H1 (cell line): Measurements from ENCODE around the gene CDK15. TPM values are rescaled to one million over a fixed set of nuclear protein-coding genes. Genes with fewer than 3 reads are reported as not detected.

Experiments
- CTCF ChIA-PET: fragments of 300-600 bp; sonication (Branson Sonifier 250); formaldehyde crosslinking; loops from one replicate; lab custom pipeline; 2021; ENCODE audit not compliant: partially characterized antibody; lab: Charles Lee
- POLR2A ChIA-PET: fragments of 300-600 bp; sonication (Branson Sonifier 250); formaldehyde crosslinking; loops from one replicate; lab custom pipeline; 2021; ENCODE audit warnings: inconsistent platforms; ENCODE audit not compliant: partially characterized antibody; lab: Charles Lee
- DNase-seq, 2 experiments: peaks; one replicate each; pipeline versions ENCODE4 v3.0.0 to v3.0.0-alpha.2; 2010 to 2022; ENCODE audit warnings: low spot score in 2 of 2, low read depth in 1 of 2, mixed read lengths in 1 of 2
- FAIRE-seq: peaks from 2 replicates; lab custom pipeline; 2011; peaks lifted over from hg19 to GRCh38; lab: Jason Lieb, UNC
- H2AFZ ChIP-seq: 2 replicates; pipeline ENCODE4 v1.8.1; 2012; ENCODE audit warnings: low read length, inconsistent platforms
- H2AK5ac ChIP-seq: 2 replicates; pipeline ENCODE4 v1.6.1; 2013; ENCODE audit warnings: low read depth, low read length
- H2BK120ac ChIP-seq: replicated peaks from 2 replicates; pipeline ENCODE3; 2013; ENCODE audit warnings: low read depth, low read length, inconsistent platforms
- H2BK12ac ChIP-seq: 2 replicates; pipeline ENCODE4 v1.6.1; 2013; ENCODE audit warnings: low read depth, low read length
- H2BK15ac ChIP-seq: 2 replicates; pipeline ENCODE4 v1.6.1; 2013; ENCODE audit warnings: low read length
- H2BK20ac ChIP-seq: 2 replicates; pipeline ENCODE4 v1.6.1; 2013; ENCODE audit warnings: low read length
- H2BK5ac ChIP-seq: 2 replicates; pipeline ENCODE4 v1.6.1; 2013; ENCODE audit warnings: low read depth, low read length
- H3K14ac ChIP-seq: 2 replicates; pipeline ENCODE4 v1.6.1; 2013; ENCODE audit warnings: inconsistent platforms; ENCODE audit not compliant: insufficient read length
- H3K18ac ChIP-seq: 2 replicates; pipeline ENCODE4 v1.6.1; 2013; ENCODE audit warnings: low read length; ENCODE audit errors: extremely low read depth
- H3K23ac ChIP-seq: 2 replicates; pipeline ENCODE4 v1.6.1; 2013; ENCODE audit warnings: inconsistent platforms; ENCODE audit not compliant: insufficient read length
- H3K23me2 ChIP-seq: 2 replicates; pipeline ENCODE4 v1.6.1; 2013; ENCODE audit warnings: low read depth, low read length
- H3K27ac ChIP-seq: 2 replicates; pipeline ENCODE4 v1.6.1; 2011; ENCODE audit warnings: low read depth, low read length, inconsistent platforms
- H3K27me3 ChIP-seq, 4 experiments: replicated peaks in 1 of 4; 1 replicate in 1 of 4; 2 replicates in 3 of 4; pipeline versions ENCODE4 v1.6.1 to v1.8.1; 2011 to 2013; ENCODE audit warnings: low read length in 3 of 4, mild to moderate bottlenecking in 3 of 4, inconsistent platforms in 2 of 4, mixed read lengths in 2 of 4, moderate library complexity in 1 of 4; ENCODE audit not compliant: control insufficient read depth in 3 of 4, insufficient read depth in 3 of 4; ENCODE audit errors: extremely low read depth in 1 of 4
- H3K36me3 ChIP-seq, 4 experiments: 2 replicates each; pipeline versions ENCODE4 v1.6.1 to v1.8.1; 2011 to 2013; ENCODE audit warnings: mild to moderate bottlenecking in 4 of 4, low read length in 3 of 4, moderate library complexity in 2 of 4, control low read depth in 1 of 4, inconsistent platforms in 1 of 4; ENCODE audit not compliant: insufficient read depth in 4 of 4, control insufficient read depth in 2 of 4
- H3K4ac ChIP-seq: replicated peaks from 2 replicates; pipeline ENCODE3; 2013; ENCODE audit warnings: low read length, low read depth, mixed read lengths, inconsistent platforms; ENCODE audit not compliant: insufficient read length
- H3K4me1 ChIP-seq, 4 experiments: replicated peaks in 1 of 4; 1 replicate in 1 of 4; 2 replicates in 3 of 4; pipeline versions ENCODE4 v1.6.1 to v1.8.1; 2011 to 2013; ENCODE audit warnings: low read length in 3 of 4, inconsistent platforms in 2 of 4, mixed read lengths in 1 of 4; ENCODE audit not compliant: insufficient read depth in 4 of 4, control insufficient read depth in 3 of 4
- H3K4me2 ChIP-seq, 2 experiments: 2 replicates each; pipeline versions ENCODE4 v1.6.1 to v1.8.1; 2011 to 2013; ENCODE audit warnings: low read depth in 2 of 2, low read length in 2 of 2, control low read depth in 1 of 2, inconsistent platforms in 1 of 2, mild to moderate bottlenecking in 1 of 2; ENCODE audit not compliant: insufficient read depth in 1 of 2
- H3K4me3 ChIP-seq, 4 experiments: fragments of 200-600, 300-600 bp in 1 of 4; sonication (generic), shearing (Covaris generic), sonication (Bioruptor Twin) in 1 of 4; 2 replicates each; pipeline versions ENCODE4 v1.5.1 to v1.8.1; 2011 to 2016; ENCODE audit warnings: low read length in 4 of 4, low read depth in 3 of 4, control low read depth in 2 of 4, inconsistent platforms in 2 of 4, mild to moderate bottlenecking in 2 of 4, mixed read lengths in 1 of 4, moderate library complexity in 1 of 4; ENCODE audit not compliant: insufficient read depth in 2 of 4; ENCODE audit errors: extremely low read depth in 1 of 4
- H3K56ac ChIP-seq: replicated peaks from 2 replicates; pipeline ENCODE3; 2013; ENCODE audit warnings: low read depth, mild to moderate bottlenecking, mixed read lengths, low read length, inconsistent platforms; ENCODE audit not compliant: insufficient read length
- H3K79me1 ChIP-seq: 2 replicates; pipeline ENCODE4 v1.6.1; 2013; ENCODE audit warnings: low read depth, low read length, control low read depth
- H3K79me2 ChIP-seq, 2 experiments: 2 replicates each; pipeline versions ENCODE4 v1.6.1 to v1.8.1; 2012 to 2013; ENCODE audit warnings: low read length in 2 of 2, mild to moderate bottlenecking in 2 of 2, inconsistent platforms in 1 of 2; ENCODE audit not compliant: insufficient read depth in 2 of 2, control insufficient read depth in 1 of 2
- H3K9ac ChIP-seq, 4 experiments: replicated peaks in 1 of 4; 1 replicate in 1 of 4; 2 replicates in 3 of 4; pipeline versions ENCODE4 v1.6.1 to v1.8.1; 2011 to 2013; ENCODE audit warnings: low read depth in 3 of 4, low read length in 3 of 4, control low read depth in 2 of 4, mild to moderate bottlenecking in 2 of 4, moderate library complexity in 2 of 4, inconsistent platforms in 1 of 4; ENCODE audit errors: extremely low read depth in 1 of 4
- H3K9me3 ChIP-seq, 2 experiments: 2 replicates each; pipeline versions ENCODE4 v1.6.1 to v1.8.1; 2012 to 2013; ENCODE audit warnings: mild to moderate bottlenecking in 2 of 2, moderate library complexity in 2 of 2, control low read depth in 1 of 2, inconsistent platforms in 1 of 2, low read depth in 1 of 2, low read length in 1 of 2, mixed read lengths in 1 of 2; ENCODE audit not compliant: insufficient read depth in 2 of 2
- H4K20me1 ChIP-seq, 2 experiments: replicated peaks in 1 of 2; 2 replicates each; pipeline versions ENCODE3 to v1.8.1; 2011 to 2013; ENCODE audit warnings: inconsistent platforms in 2 of 2, low read length in 2 of 2, mild to moderate bottlenecking in 1 of 2; ENCODE audit not compliant: insufficient read depth in 2 of 2, control insufficient read depth in 1 of 2
- H4K5ac ChIP-seq: 2 replicates; pipeline ENCODE4 v1.6.1; 2013; ENCODE audit warnings: low read length, low read depth, mixed read lengths, inconsistent platforms; ENCODE audit not compliant: insufficient read length
- H4K8ac ChIP-seq: 2 replicates; pipeline ENCODE4 v1.8.0; 2013; ENCODE audit warnings: mild to moderate bottlenecking, moderate library complexity, low read length, inconsistent platforms; ENCODE audit not compliant: insufficient read depth; ENCODE audit errors: extremely low read depth
- H4K91ac ChIP-seq: replicated peaks from 2 replicates; pipeline ENCODE3; 2013; ENCODE audit warnings: low read length, mixed read lengths, inconsistent platforms; ENCODE audit not compliant: insufficient read length
- BCL11A ChIP-seq, 2 experiments: IDR thresholded peaks; one replicate each; pipeline ENCODE4 v1.6.1; 2011; ENCODE audit warnings: low read depth in 2 of 2, low read length in 2 of 2, mild to moderate bottlenecking in 2 of 2
- CEBPB ChIP-seq: IDR thresholded peaks from 2 replicates; pipeline ENCODE4 v1.6.1; 2012; ENCODE audit warnings: low read depth, low read length
- CHD2 ChIP-seq: IDR thresholded peaks from 2 replicates; pipeline ENCODE4 v1.6.1; 2012; ENCODE audit warnings: low read length, improper control_type of control experiment
- EGR1 ChIP-seq: IDR thresholded peaks from 2 replicates; pipeline ENCODE4 v1.6.1; 2011; ENCODE audit warnings: low read depth, low read length, borderline replicate concordance
- FOSL1 ChIP-seq: IDR thresholded peaks from 2 replicates; pipeline ENCODE4 v1.6.1; 2011; ENCODE audit warnings: mild to moderate bottlenecking, low read depth, low read length, moderate library complexity; ENCODE audit not compliant: insufficient read depth
- JUND ChIP-seq: IDR thresholded peaks from 2 replicates; pipeline ENCODE4 v1.6.1; 2011; ENCODE audit warnings: mild to moderate bottlenecking, improper control_type of control experiment, low read length
- MAFK ChIP-seq: IDR thresholded peaks from 2 replicates; pipeline ENCODE4 v1.6.1; 2012; ENCODE audit warnings: low read depth, mild to moderate bottlenecking, improper control_type of control experiment, low read length
- SIN3A ChIP-seq, 2 experiments: IDR thresholded peaks in 1 of 2; conservative IDR thresholded peaks in 1 of 2; 2 replicates each; pipeline ENCODE4 v1.6.1; 2011 to 2012; ENCODE audit warnings: low read length in 2 of 2, improper control_type of control experiment in 1 of 2, low read depth in 1 of 2, mild to moderate bottlenecking in 1 of 2
- SP1 ChIP-seq: IDR thresholded peaks from 2 replicates; pipeline ENCODE4 v1.6.1; 2011; ENCODE audit warnings: low read depth, low read length
- SUZ12 ChIP-seq: fragments of 200-600 bp; sonication (generic); IDR thresholded peaks from 2 replicates; pipeline ENCODE4 v1.6.1; 2012; ENCODE audit warnings: mild to moderate bottlenecking, inconsistent platforms, low read length, moderate library complexity, mixed read lengths
- ZNF274 ChIP-seq: IDR thresholded peaks from 2 replicates; pipeline ENCODE4 v1.7.0; 2012; ENCODE audit warnings: low read length, borderline replicate concordance; ENCODE audit errors: extremely low read depth
- WGBS, 2 experiments: shearing (Covaris generic) in 1 of 2; methylation state at CpG; one replicate each; pipeline versions ENCODE4 v1.1.6 to v1.1.7; 2013 to 2015; ENCODE audit warnings: low lambda C conversion rate in 2 of 2, mixed read lengths in 2 of 2, inconsistent platforms in 1 of 2, low coverage in 1 of 2, missing lambda C conversion rate in 1 of 2; ENCODE audit not compliant: insufficient replicate concordance in 2 of 2, insufficient coverage in 1 of 2, insufficient read length in 1 of 2; ENCODE audit errors: extremely low coverage in 1 of 2, missing lambda C conversion rate in 1 of 2; 5-methylcytosine and 5-hydroxymethylcytosine counted together
- polyA plus RNA-seq, 7 experiments: library from polyadenylated mRNA; depleted of rRNA in 3 of 7; stranded (reverse) in 5 of 7; unstranded in 2 of 7; fragments of >200 nt in 5 of 7; fragments of 200-250 nt in 2 of 7; gene quantifications; 1 replicate in 5 of 7; 2 replicates in 1 of 7; 4 replicates in 1 of 7; pipeline versions ENCODE4 v1.2.1 to v1.2.3, GENCODE V29; 2011 to 2013; ENCODE audit warnings: missing spikeins in 2 of 7, mixed read lengths in 2 of 7
- total RNA-seq: library from RNA; stranded (reverse); fragmentation: NEBNext Ultra II Directional; extraction: Animal tissue kit (Norgen Biotek cat#: 25700); gene quantifications from 2 replicates; pipeline ENCODE4 v1.2.1, GENCODE V29; 2021
- TF ChIP-seq, protein P1 (sequence below): IDR thresholded peaks from 2 replicates; pipeline ENCODE4 v1.6.1; 2012; ENCODE audit warnings: low read length, inconsistent platforms

The CDK15 gene
- total and polyA plus RNA-seq, 2 of the 8 experiments (the other 6 are each of a cell fraction or from before 2014, with no cell fraction given): 0.03 TPM; not detected in 1

DNA sequence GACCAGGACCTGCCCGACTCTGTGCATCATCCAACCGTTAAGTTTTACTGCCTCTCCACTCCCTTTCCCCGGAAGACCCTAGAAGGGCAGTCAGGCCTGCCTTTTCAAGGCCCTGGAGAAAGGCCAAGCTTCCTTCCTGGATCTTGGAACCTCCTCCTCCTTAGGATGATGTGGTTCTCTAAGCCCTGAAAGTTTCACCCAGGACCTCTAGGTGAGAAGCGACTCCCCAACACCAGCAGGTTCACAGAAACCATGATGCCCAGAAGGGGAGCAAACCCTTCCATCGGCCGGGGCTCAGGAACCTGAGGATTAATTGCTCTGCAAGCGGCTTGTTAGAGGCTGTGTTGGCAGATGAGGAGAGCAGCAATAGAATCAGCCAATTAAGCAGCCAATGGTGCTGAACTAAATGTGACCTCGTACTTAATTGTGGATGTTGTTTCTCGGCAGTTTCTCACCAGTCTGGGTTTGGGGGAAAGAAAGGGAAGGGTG lies 133.2 kb downstream of the CDK15 start:
- Histone ChIP-seq H2AFZ (no peak overlapping the region), H3K79me2 (no peaks in the 10 kb centered on the region), H3K23me2 (no peaks in the 10 kb centered on the region), H4K91ac (no peak overlapping the region), H2BK20ac (no peak overlapping the region), H3K36me3 (peaks cover 0 to 3% (median 0%) of the 10 kb centered on the region in 4 experiments; a peak in 1 of 8 replicates), H3K4me3 (no peak overlapping the region), H2BK5ac (0 out of 2 replicates have a peak overlapping the region, but pooled peaks have one; percentile 40), H3K23ac (no peak overlapping the region), H3K4me1 (peaks cover 0 to 6% (median 3%) of the 10 kb centered on the region in 4 experiments; a peak in 4 of 7 replicates), H2BK12ac (peak overlapping the region; percentile 60; the same call in 1 of the 2 replicates), H2AK5ac (0 out of 2 replicates have a peak overlapping the region, but pooled peaks have one; percentile 61), H4K20me1 (no peaks in the 10 kb centered on the region), H3K27ac (no peak overlapping the region), H4K8ac (no peak overlapping the region), H3K27me3 (no peaks in the 10 kb centered on the region), H3K9me3 (0 out of 4 replicates have a peak, but pooled peaks cover 0 to 4% of the 10 kb centered on the region in 2 experiments), H2BK15ac (0 out of 2 replicates have a peak overlapping the region, but pooled peaks have one; percentile 20), H3K56ac (no peak overlapping the region), H3K79me1 (no peaks in the 10 kb centered on the region), H4K5ac (no peak overlapping the region), H3K9ac (no peak overlapping the region), H3K4ac (no peak overlapping the region), H3K4me2 (no peak overlapping the region), H3K18ac (no peak overlapping the region), H2BK120ac (no peak overlapping the region), H3K14ac (no peak overlapping the region)
- 91% methylated on average over 9 of the region's 9 CpGs; no CpG with 5 or more reads in 1 of the 2 experiments for WGBS, 2 experiments
- ChIA-PET CTCF (interaction anchor here (1.1 to 1.8 kb wide), 3 partner anchors 10 to 26 kb away, joined by 3 to 5 read pairs (median 3); no protein-coding TSS in a partner anchor), POLR2A (interaction anchor here (0.8 to 3.8 kb wide), 6 partner anchors 10 to 81 kb away, joined by 3 to 17 read pairs (median 3); no protein-coding TSS in a partner anchor)
- FAIRE-seq (no peak), DNase-seq (no peak)
- TF ChIP-seq EGR1 (no peak), BCL11A (IDR thresholded peaks at IDR 0.05; ENCODE audit: low read depth in 2 of 2, low read length in 2 of 2) (no peak), MAFK (no peak), SUZ12 (no peak), JUND (no peak), SP1 (no peak), SIN3A (conservative IDR thresholded peaks at IDR 0.05 in 1 of 2, IDR thresholded peaks at IDR 0.05 in 1 of 2; ENCODE audit: low read depth in 1 of 2, low read length in 2 of 2) (no peak), FOSL1 (no peak), CEBPB (no peak), ZNF274 (no peak), CHD2 (no peak)
- TF ChIP-seq, protein P1, sequence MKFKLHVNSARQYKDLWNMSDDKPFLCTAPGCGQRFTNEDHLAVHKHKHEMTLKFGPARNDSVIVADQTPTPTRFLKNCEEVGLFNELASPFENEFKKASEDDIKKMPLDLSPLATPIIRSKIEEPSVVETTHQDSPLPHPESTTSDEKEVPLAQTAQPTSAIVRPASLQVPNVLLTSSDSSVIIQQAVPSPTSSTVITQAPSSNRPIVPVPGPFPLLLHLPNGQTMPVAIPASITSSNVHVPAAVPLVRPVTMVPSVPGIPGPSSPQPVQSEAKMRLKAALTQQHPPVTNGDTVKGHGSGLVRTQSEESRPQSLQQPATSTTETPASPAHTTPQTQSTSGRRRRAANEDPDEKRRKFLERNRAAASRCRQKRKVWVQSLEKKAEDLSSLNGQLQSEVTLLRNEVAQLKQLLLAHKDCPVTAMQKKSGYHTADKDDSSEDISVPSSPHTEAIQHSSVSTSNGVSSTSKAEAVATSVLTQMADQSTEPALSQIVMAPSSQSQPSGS: no peak
